GM12878 (cell line): ENCODE data around the gene ATP2C2.

Experiments used
- CBX5 ChIP-seq: sonication (generic); IDR thresholded peaks from 2 replicates; pipeline ENCODE4 v1.6.1; 2016; ENCODE audit warnings: low read depth, moderate library complexity, mild to moderate bottlenecking, inconsistent platforms
- CHD2 ChIP-seq: IDR thresholded peaks from 2 replicates; pipeline ENCODE4 v1.6.1; 2011; ENCODE audit warnings: low read depth, low read length, improper control_type of control experiment, borderline replicate concordance
- CTCF ChIP-seq, 3 experiments: IDR thresholded peaks in 2 of 3; conservative IDR thresholded peaks in 1 of 3; 2 replicates each; pipeline ENCODE4 v1.5.1; 2011; ENCODE audit warnings: low read depth in 3 of 3, low read length in 3 of 3, mild to moderate bottlenecking in 3 of 3, control low read depth in 2 of 3, moderate library complexity in 2 of 3, inconsistent platforms in 1 of 3, mixed read lengths in 1 of 3; ENCODE audit not compliant: control insufficient read depth in 2 of 3, insufficient read depth in 1 of 3; ENCODE audit errors: extremely low read depth in 1 of 3
- POU2F2 ChIP-seq: IDR thresholded peaks from 3 replicates; pipeline ENCODE4 v1.6.1; 2011; ENCODE audit warnings: low read depth, mild to moderate bottlenecking, low read length, borderline replicate concordance
- USF2 ChIP-seq: IDR thresholded peaks from 2 replicates; pipeline ENCODE4 v1.6.1; 2011; ENCODE audit warnings: low read depth, low read length, improper control_type of control experiment, borderline replicate concordance
- ZNF687 ChIP-seq: fragments of 450-650 bp; IDR thresholded peaks from 2 replicates; pipeline ENCODE4 v1.6.1; 2017; ENCODE audit warnings: mild to moderate bottlenecking, moderate library complexity

- no peak for TF ChIP-seq CTCF (IDR thresholded peaks at IDR 0.05 in 2 of 3, conservative IDR thresholded peaks at IDR 0.05 in 1 of 3; ENCODE audit: control insufficient read depth in 2 of 3, extremely low read depth in 1 of 3, insufficient read depth in 1 of 3, low read depth in 3 of 3, low read length in 3 of 3)
- no peak for TF ChIP-seq POU2F2
- no peak for TF ChIP-seq CHD2
- no peak for TF ChIP-seq ZNF687
- TF ChIP-seq CBX5, result no peak
- no peak for TF ChIP-seq USF2
Measured at GRCh38 chr16:84341528-84342295, 26.6 kb upstream of the ATP2C2 start.
